MM.1S (cell line): Measurements from ENCODE around the gene FOXP1.

ENCODE experiments used
- DNase-seq: peaks from one replicate; pipeline ENCODE4 v3.0.0-alpha.2; 2015
- H2AFZ ChIP-seq: fragments of 300-600 bp; sonication (generic); 2 replicates; pipeline ENCODE4 v1.6.0; 2016; ENCODE audit warnings: antibody characterized with exemption, low read length
- H3F3A ChIP-seq: fragments of 300-600 bp; sonication (generic); 2 replicates; pipeline ENCODE4 v1.6.1; 2016; ENCODE audit warnings: mild to moderate bottlenecking, antibody characterized with exemption, low read length, moderate library complexity, mixed read lengths; ENCODE audit not compliant: insufficient read depth
- H3K27ac ChIP-seq: fragments of 300-600 bp; sonication (generic); 2 replicates; pipeline ENCODE4 v1.5.1; 2016; ENCODE audit warnings: mild to moderate bottlenecking, low read length
- H3K27me3 ChIP-seq: fragments of 300-600 bp; sonication (generic); replicated peaks from 2 replicates; pipeline ENCODE4 v1.6.0; 2016; ENCODE audit warnings: low read length; ENCODE audit not compliant: insufficient read depth
- H3K36me3 ChIP-seq: fragments of 300-600 bp; sonication (generic); replicated peaks from 2 replicates; pipeline ENCODE4 v1.6.1; 2016; ENCODE audit warnings: mild to moderate bottlenecking, low read length, mixed read lengths; ENCODE audit not compliant: insufficient read depth
- H3K4me1 ChIP-seq: fragments of 300-600 bp; sonication (generic); 2 replicates; pipeline ENCODE4 v1.6.1; 2016; ENCODE audit warnings: low read length, mixed read lengths
- H3K4me2 ChIP-seq: fragments of 300-600 bp; sonication (generic); 2 replicates; pipeline ENCODE4 v1.6.0; 2016; ENCODE audit warnings: low read depth, low read length
- H3K4me3 ChIP-seq: fragments of 300-600 bp; sonication (generic); 2 replicates; pipeline ENCODE4 v1.5.1; 2016; ENCODE audit warnings: low read length, mixed read lengths
- H3K79me2 ChIP-seq: fragments of 300-600 bp; sonication (generic); 2 replicates; pipeline ENCODE4 v1.6.1; 2016; ENCODE audit warnings: mixed run types, low read length, mixed read lengths
- H3K9ac ChIP-seq: fragments of 300-600 bp; sonication (generic); 2 replicates; pipeline ENCODE4 v1.6.1; 2016; ENCODE audit warnings: low read length, mixed read lengths
- H3K9me2 ChIP-seq: fragments of 300-600 bp; sonication (generic); replicated peaks from 2 replicates; pipeline ENCODE4 v1.6.1; 2016; ENCODE audit warnings: mild to moderate bottlenecking, low read length, mixed read lengths; ENCODE audit not compliant: insufficient read depth
- H3K9me3 ChIP-seq: fragments of 300-600 bp; sonication (generic); replicated peaks from 2 replicates; pipeline ENCODE4 v1.6.1; 2016; ENCODE audit warnings: mild to moderate bottlenecking, low read length, mixed read lengths; ENCODE audit not compliant: insufficient read depth
- H4K20me1 ChIP-seq: fragments of 300-600 bp; sonication (generic); 2 replicates; pipeline ENCODE4 v1.6.1; 2016; ENCODE audit warnings: mild to moderate bottlenecking, low read length, moderate library complexity, mixed read lengths; ENCODE audit not compliant: insufficient read depth
- EZH2 ChIP-seq: fragments of 300-600 bp; sonication (generic); optimal IDR thresholded peaks from 2 replicates; pipeline ENCODE3; 2017; ENCODE audit warnings: low read depth, mild to moderate bottlenecking, antibody characterized with exemption, low read length, mixed read lengths
- EZH2phosphoT487 ChIP-seq: fragments of 300-600 bp; sonication (generic); IDR thresholded peaks from 2 replicates; pipeline ENCODE4 v1.6.1; 2018; ENCODE audit warnings: antibody characterized with exemption, low read length
- TF ChIP-seq, protein P1 (sequence below): fragments of 300-600 bp; sonication (generic); IDR thresholded peaks from 2 replicates; pipeline ENCODE4 v1.5.1; 2016; ENCODE audit warnings: antibody characterized with exemption, low read length, mixed read lengths

FOXP1 gene

DNA sequence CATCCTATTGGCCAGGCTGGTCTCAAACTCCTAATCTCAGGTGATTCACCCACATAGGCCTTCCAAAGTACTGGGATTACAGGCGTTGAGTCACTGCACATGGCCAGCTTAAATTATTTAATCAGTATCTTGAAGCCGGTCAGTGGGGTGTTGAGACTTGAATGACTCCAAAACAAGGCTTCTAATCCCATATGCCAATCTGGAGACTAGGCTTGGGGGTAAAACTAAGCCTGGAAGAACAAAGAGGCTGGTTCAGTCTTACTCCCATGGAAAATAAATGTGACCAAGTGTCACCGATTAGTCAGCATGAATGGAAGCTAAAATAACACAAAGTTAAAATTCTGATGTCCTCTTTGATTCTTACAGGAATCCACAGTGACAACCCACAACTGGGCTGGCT is 509.1 kb downstream of the FOXP1 start:
- no peaks in the 10 kb centered on the region for H4K20me1 ChIP-seq
- H3K27ac ChIP-seq = no peak overlapping the region

GRCh38 chr3:71072986-71073385 is 510.5 kb downstream of the FOXP1 start:
- DNase-seq = no peak
- H3K4me1 ChIP-seq = 0 out of 2 replicates have a peak, but pooled peaks cover 3% of the 10 kb centered on the region
- no peaks in the 10 kb centered on the region for H3F3A ChIP-seq
- TF ChIP-seq EZH2 = no peak
- TF ChIP-seq EZH2phosphoT487 = no peak
- TF ChIP-seq, protein P1, sequence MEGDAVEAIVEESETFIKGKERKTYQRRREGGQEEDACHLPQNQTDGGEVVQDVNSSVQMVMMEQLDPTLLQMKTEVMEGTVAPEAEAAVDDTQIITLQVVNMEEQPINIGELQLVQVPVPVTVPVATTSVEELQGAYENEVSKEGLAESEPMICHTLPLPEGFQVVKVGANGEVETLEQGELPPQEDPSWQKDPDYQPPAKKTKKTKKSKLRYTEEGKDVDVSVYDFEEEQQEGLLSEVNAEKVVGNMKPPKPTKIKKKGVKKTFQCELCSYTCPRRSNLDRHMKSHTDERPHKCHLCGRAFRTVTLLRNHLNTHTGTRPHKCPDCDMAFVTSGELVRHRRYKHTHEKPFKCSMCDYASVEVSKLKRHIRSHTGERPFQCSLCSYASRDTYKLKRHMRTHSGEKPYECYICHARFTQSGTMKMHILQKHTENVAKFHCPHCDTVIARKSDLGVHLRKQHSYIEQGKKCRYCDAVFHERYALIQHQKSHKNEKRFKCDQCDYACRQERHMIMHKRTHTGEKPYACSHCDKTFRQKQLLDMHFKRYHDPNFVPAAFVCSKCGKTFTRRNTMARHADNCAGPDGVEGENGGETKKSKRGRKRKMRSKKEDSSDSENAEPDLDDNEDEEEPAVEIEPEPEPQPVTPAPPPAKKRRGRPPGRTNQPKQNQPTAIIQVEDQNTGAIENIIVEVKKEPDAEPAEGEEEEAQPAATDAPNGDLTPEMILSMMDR = no peak
- H3K27me3 ChIP-seq = no peaks in the 10 kb centered on the region
- no peak overlapping the region for H3K9ac ChIP-seq
- H3K4me2 ChIP-seq = no peak overlapping the region
- no peak overlapping the region for H3K4me3 ChIP-seq
- H3K27ac ChIP-seq = no peak overlapping the region
- H2AFZ ChIP-seq = no peak overlapping the region
- no peaks in the 10 kb centered on the region for H4K20me1 ChIP-seq
- H3K79me2 ChIP-seq = no peaks in the 10 kb centered on the region
- H3K36me3 ChIP-seq = no peaks in the 10 kb centered on the region
- H3K9me3 ChIP-seq = no peaks in the 10 kb centered on the region
- no peaks in the 10 kb centered on the region for H3K9me2 ChIP-seq

More for the DNA sequence above, 509.1 kb downstream of the FOXP1 start:
- Histone ChIP-seq H3K27me3 (no peaks in the 10 kb centered on the region), H2AFZ (no peak overlapping the region), H3K4me1 (no peaks in the 10 kb centered on the region), H3K9me3 (no peaks in the 10 kb centered on the region), H3K4me3 (no peak overlapping the region), H3K4me2 (no peak overlapping the region), H3F3A (no peaks in the 10 kb centered on the region), H3K9ac (no peak overlapping the region), H3K36me3 (no peaks in the 10 kb centered on the region), H3K79me2 (no peaks in the 10 kb centered on the region), H3K9me2 (no peaks in the 10 kb centered on the region)
- no peak for DNase-seq
- TF ChIP-seq, protein P1 = no peak
- TF ChIP-seq EZH2 (no peak), EZH2phosphoT487 (no peak)

- no peak overlapping the region for H3K4me2 ChIP-seq
- H3K4me1 ChIP-seq = 0 out of 2 replicates have a peak, but pooled peaks cover 3% of the 10 kb centered on the region
- H3K79me2 ChIP-seq = no peaks in the 10 kb centered on the region
- H3K27ac ChIP-seq = no peak overlapping the region
- H3F3A ChIP-seq = no peaks in the 10 kb centered on the region
- no peaks in the 10 kb centered on the region for H3K27me3 ChIP-seq
- H3K9ac ChIP-seq = no peak overlapping the region
- no peaks in the 10 kb centered on the region for H4K20me1 ChIP-seq
- no peaks in the 10 kb centered on the region for H3K36me3 ChIP-seq
- TF ChIP-seq EZH2phosphoT487 = no peak
- no peaks in the 10 kb centered on the region for H3K9me2 ChIP-seq
- H3K9me3 ChIP-seq = no peaks in the 10 kb centered on the region
- DNase-seq = no peak
- H2AFZ ChIP-seq = no peak overlapping the region
- H3K4me3 ChIP-seq = no peak overlapping the region
Measured at GRCh38 chr3:71072287-71072686, 511.2 kb downstream of the FOXP1 start.

DNA sequence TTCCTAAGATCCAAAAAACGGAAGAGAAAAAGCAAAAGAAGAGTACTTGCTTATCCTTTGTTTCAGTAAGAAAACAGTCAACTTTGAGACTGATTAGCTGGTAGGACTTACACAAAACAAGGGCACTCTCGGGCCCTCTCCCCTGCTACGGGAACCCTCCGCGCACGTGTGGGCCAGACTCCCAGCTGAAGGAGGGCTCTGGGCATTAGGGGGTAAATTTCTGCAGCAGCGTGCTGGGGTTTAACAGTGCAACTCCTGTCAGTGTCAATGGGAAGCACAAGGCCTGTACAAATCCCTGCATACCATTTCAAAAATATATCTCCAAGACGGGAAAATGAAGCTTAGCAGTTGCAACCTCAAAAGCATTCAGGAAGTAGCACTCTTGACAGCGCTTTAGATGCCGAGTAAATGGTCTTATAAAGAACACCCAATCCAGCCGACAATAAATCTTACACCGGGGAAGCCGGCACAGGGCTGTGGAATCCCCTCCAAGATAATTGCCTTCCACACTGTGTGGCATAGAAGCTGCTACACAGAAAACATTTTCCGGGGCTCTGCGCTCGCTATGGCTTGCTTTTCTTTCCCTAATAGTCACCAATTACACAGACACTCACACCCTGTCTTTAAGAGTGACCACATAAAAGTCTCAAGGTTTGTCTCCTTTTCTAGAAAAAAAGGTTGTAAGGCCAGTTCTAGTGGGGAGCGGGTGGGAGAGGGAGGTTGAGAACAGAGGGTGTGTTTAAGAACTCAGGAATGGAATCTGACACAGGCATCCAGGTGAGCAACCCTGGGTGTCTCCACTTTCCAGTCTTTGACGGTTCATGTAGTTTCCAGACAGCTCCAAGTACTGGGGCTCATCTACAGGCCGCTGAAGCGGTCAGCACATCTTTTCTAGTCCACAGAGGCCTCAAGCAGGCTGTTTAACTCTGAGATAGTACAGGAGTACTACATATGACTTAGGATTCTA is 512.7 kb downstream of the FOXP1 start:
- no peak overlapping the region for H3K9ac ChIP-seq
- 0 out of 2 replicates have a peak, but pooled peaks cover 10% of the 10 kb centered on the region for H3K4me1 ChIP-seq
- no peaks in the 10 kb centered on the region for H3K27me3 ChIP-seq
- no peak overlapping the region for H2AFZ ChIP-seq
- H4K20me1 ChIP-seq = no peaks in the 10 kb centered on the region
- no peak overlapping the region for H3K27ac ChIP-seq
- H3K79me2 ChIP-seq = no peaks in the 10 kb centered on the region
- H3K9me3 ChIP-seq = no peaks in the 10 kb centered on the region
- no peaks in the 10 kb centered on the region for H3F3A ChIP-seq
- H3K4me2 ChIP-seq = no peak overlapping the region
- no peaks in the 10 kb centered on the region for H3K36me3 ChIP-seq
- H3K4me3 ChIP-seq = no peak overlapping the region
- DNase-seq = no peak
- no peaks in the 10 kb centered on the region for H3K9me2 ChIP-seq
- no peak for TF ChIP-seq EZH2phosphoT487
- no peak for TF ChIP-seq EZH2
- TF ChIP-seq, protein P1 = no peak
